GM19395 (cell line): Measurements from ENCODE around the gene DYTN.
"Not testable (repeated sequence)": the region's sequence is repeated elsewhere in the genome, so short reads cannot be mapped to it uniquely, and the experiment has no call there.

ENCODE experiments used
- ATAC-seq: cut with Tn5 transposase; IDR thresholded peaks from one replicate; pipeline ENCODE4 v1.9.1; 2021; ENCODE audit warnings: mild to moderate bottlenecking, moderate library complexity; ENCODE audit not compliant: unreplicated experiment

The DYTN gene

GRCh38 chr2:206718296-206718695 is at the start of gene DYTN:
Gene DYTN, minus strand, starts transcription at chr2:206718396. Its CDS starts 117 bp downstream, at chr2:206718279.
- ATAC-seq = no peak

GRCh38 chr2:206766057-206766930 is 48.1 kb upstream of the DYTN start:
- no peak for ATAC-seq

- ATAC-seq = peak; percentile 96
Observed at GRCh38 chr2:206765242-206766056, 47.3 kb upstream of the DYTN start, which contains the start of the genes FASTKD2 and MDH1B. Gene FASTKD2, plus strand, starts transcription at chr2:206765606. Its CDS starts 1,088 bp downstream, at chr2:206766694. Gene MDH1B, minus strand, starts transcription at chr2:206765328. Its CDS starts 57 bp downstream, at chr2:206765271.

- no peak for ATAC-seq
Observed at GRCh38 chr2:206764673-206765241, 46.6 kb upstream of the DYTN start.

GRCh38 chr2:206756816-206757215 is 38.6 kb upstream of the DYTN start:
- ATAC-seq = no peak

- ATAC-seq = no peak
Observed at GRCh38 chr2:206740800-206741199, 22.6 kb upstream of the DYTN start.

- no peak for ATAC-seq
Observed at GRCh38 chr2:206739271-206739670, 21.1 kb upstream of the DYTN start.

- no peak for ATAC-seq
Observed at GRCh38 chr2:206736935-206737334, 18.7 kb upstream of the DYTN start.

- ATAC-seq = no peak
Observed at GRCh38 chr2:206733341-206733740, 15.1 kb upstream of the DYTN start.

GRCh38 chr2:206728277-206729199 is 10.3 kb upstream of the DYTN start:
- no peak for ATAC-seq

- no peak for ATAC-seq
Observed at GRCh38 chr2:206727287-206727686, 9.1 kb upstream of the DYTN start.

- no peak for ATAC-seq
Observed at GRCh38 chr2:206723288-206723687, 5.1 kb upstream of the DYTN start.

GRCh38 chr2:206721256-206721920 is 3.2 kb upstream of the DYTN start:
- peak; percentile 91 for ATAC-seq

- ATAC-seq = no peak
Observed at GRCh38 chr2:206716623-206717022, 1.6 kb downstream of the DYTN start.

GRCh38 chr2:206715183-206715582 is 3.0 kb downstream of the DYTN start:
- not testable (repeated sequence) for ATAC-seq

- no peak for ATAC-seq
Observed at GRCh38 chr2:206713746-206714145, 4.5 kb downstream of the DYTN start.

GRCh38 chr2:206708286-206708685 is 9.9 kb downstream of the DYTN start:
- no peak for ATAC-seq

GRCh38 chr2:206707164-206707701 is 11.0 kb downstream of the DYTN start:
- no peak for ATAC-seq

- ATAC-seq = no peak
Observed at GRCh38 chr2:206701952-206702605, 16.1 kb downstream of the DYTN start.
